PC-9 (cell line): Measurements from ENCODE around the gene PRM3.

Experiments used
- EZH2 ChIP-seq: fragments of 200-600 bp; sonication (generic); IDR thresholded peaks from 2 replicates; pipeline ENCODE4 v1.8.0; 2017; ENCODE audit warnings: antibody characterized with exemption, low read depth
- TF ChIP-seq, protein P1 (sequence below): fragments of 200-600 bp; sonication (generic); conservative IDR thresholded peaks from 2 replicates; pipeline ENCODE4 v1.6.1; 2017; ENCODE audit warnings: mixed run types, antibody characterized with exemption, mild to moderate bottlenecking, moderate library complexity

DNA sequence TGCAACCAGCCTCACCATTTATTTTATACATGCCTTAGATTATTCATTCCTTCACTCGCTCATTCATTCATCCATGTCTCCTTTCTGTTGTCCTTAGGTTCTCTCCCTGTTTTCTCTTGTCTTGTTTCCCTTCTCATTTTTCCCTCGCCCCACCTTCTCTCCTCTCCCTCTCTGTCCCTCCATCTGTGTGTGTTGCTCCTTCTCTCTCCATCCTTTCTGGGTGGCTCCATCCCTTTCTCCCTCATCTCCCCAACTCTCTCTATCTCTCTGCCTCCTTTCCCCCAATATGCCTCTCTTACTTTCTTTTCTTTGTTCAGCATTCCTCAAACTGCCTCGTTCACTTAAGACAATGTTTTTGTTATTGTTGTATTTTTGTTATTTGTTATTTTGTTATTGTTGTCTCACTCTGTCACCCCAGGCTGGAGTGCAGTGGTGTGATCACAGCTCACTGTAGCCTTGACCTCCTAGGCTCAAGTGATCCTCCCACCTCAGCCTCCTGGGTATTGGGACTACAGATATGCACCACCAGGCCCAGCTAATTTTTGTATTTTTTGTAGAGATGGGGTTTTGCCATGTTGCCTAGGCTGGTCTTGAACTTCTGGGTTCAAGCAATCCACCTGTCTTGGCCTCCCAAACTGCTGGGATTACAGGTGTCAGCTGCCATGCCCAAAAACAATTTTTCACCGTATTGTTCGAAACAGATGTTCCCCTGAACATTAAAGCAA is 31.8 kb downstream of the PRM3 start:
- TF ChIP-seq, protein P1, sequence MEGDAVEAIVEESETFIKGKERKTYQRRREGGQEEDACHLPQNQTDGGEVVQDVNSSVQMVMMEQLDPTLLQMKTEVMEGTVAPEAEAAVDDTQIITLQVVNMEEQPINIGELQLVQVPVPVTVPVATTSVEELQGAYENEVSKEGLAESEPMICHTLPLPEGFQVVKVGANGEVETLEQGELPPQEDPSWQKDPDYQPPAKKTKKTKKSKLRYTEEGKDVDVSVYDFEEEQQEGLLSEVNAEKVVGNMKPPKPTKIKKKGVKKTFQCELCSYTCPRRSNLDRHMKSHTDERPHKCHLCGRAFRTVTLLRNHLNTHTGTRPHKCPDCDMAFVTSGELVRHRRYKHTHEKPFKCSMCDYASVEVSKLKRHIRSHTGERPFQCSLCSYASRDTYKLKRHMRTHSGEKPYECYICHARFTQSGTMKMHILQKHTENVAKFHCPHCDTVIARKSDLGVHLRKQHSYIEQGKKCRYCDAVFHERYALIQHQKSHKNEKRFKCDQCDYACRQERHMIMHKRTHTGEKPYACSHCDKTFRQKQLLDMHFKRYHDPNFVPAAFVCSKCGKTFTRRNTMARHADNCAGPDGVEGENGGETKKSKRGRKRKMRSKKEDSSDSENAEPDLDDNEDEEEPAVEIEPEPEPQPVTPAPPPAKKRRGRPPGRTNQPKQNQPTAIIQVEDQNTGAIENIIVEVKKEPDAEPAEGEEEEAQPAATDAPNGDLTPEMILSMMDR = no peak
- no peak for TF ChIP-seq EZH2
